ENCODE data around the gene FKBP15.

- no peak for TF ChIP-seq CTCF (IDR thresholded peaks at IDR 0.05)
- no peak for TF ChIP-seq POLR2A (IDR thresholded peaks at IDR 0.05)
Observed at GRCh38 chr9:113231701-113232100, 10.6 kb upstream of the FKBP15 start.

Data from uterus (tissue), 2 donors.